ACHN (cell line): ENCODE measurements around the gene KCNQ1.
"Not testable (repeated sequence)": the region's sequence is repeated elsewhere in the genome, so short reads cannot be mapped to it uniquely, and the experiment has no call there.

Experiments
- DNase-seq: peaks from one replicate; pipeline ENCODE4 v3.0.0-alpha.2; 2015
- in situ Hi-C: cut with HindIII; loops from 2 replicates; pipeline ENCODE4 v1.10.0; 2017; ENCODE audit warnings: low sequenced_read_pairs, low pct_ligation_motif_present, low pct_unique_long_range_greater_than_20kb

Gene KCNQ1

GRCh38 chr11:2631161-2631560, 186.4 kb downstream of the KCNQ1 start:
- DNase-seq: no peak
- in situ Hi-C loops: no loop called here

GRCh38 chr11:2639763-2640162, 195.0 kb downstream of the KCNQ1 start:
- DNase-seq, in situ Hi-C loops: not testable (repeated sequence)

GRCh38 chr11:2641623-2642022, 196.8 kb downstream of the KCNQ1 start:
- DNase-seq: no peak

GRCh38 chr11:2643746-2644145, 198.9 kb downstream of the KCNQ1 start:
- no peak for DNase-seq
- in situ Hi-C loops: no loop called here

More at GRCh38 chr11:2641623-2642022, 196.8 kb downstream of the KCNQ1 start:
- in situ Hi-C loops: no loop called here

- DNase-seq: no peak
- in situ Hi-C loops: no loop called here
Observed at GRCh38 chr11:2644844-2645778, 200.3 kb downstream of the KCNQ1 start.

GRCh38 chr11:2645779-2646118, 200.9 kb downstream of the KCNQ1 start:
- in situ Hi-C loops: no loop called here
- DNase-seq: no peak

GRCh38 chr11:2647167-2647566, 202.4 kb downstream of the KCNQ1 start:
- in situ Hi-C loops: no loop called here
- DNase-seq: no peak

GRCh38 chr11:2647953-2648352, 203.1 kb downstream of the KCNQ1 start:
- DNase-seq: no peak
- in situ Hi-C loops: no loop called here

- in situ Hi-C loops: no loop called here
- DNase-seq: no peak
Observed at GRCh38 chr11:2649400-2649799, 204.6 kb downstream of the KCNQ1 start.

- no peak for DNase-seq
- in situ Hi-C loops: no loop called here
Observed at GRCh38 chr11:2649848-2650247, 205.0 kb downstream of the KCNQ1 start.

GRCh38 chr11:2650343-2650867, 205.6 kb downstream of the KCNQ1 start:
- in situ Hi-C loops: no loop called here
- DNase-seq: no peak

GRCh38 chr11:2651054-2651617, 206.3 kb downstream of the KCNQ1 start:
- no peak for DNase-seq

GRCh38 chr11:2651826-2652271, 207.0 kb downstream of the KCNQ1 start:
- in situ Hi-C loops: no loop called here
- DNase-seq: no peak

More at GRCh38 chr11:2651054-2651617, 206.3 kb downstream of the KCNQ1 start:
- in situ Hi-C loops: no loop called here

- in situ Hi-C loops: no loop called here
- DNase-seq: no peak
Observed at GRCh38 chr11:2652333-2653197, 207.8 kb downstream of the KCNQ1 start.

GRCh38 chr11:2653198-2653551, 208.4 kb downstream of the KCNQ1 start:
- in situ Hi-C loops: no loop called here
- DNase-seq: no peak

- in situ Hi-C loops: no loop called here
- no peak for DNase-seq
Observed at GRCh38 chr11:2653930-2654739, 209.3 kb downstream of the KCNQ1 start.

GRCh38 chr11:2655016-2655719, 210.4 kb downstream of the KCNQ1 start:
- no peak for DNase-seq
- in situ Hi-C loops: no loop called here
